Measurements from ENCODE around the gene DEPP1. TPM values are rescaled to one million over a fixed set of nuclear protein-coding genes. Genes with fewer than 3 reads are reported as not detected.

Gene DEPP1
- total and polyA plus RNA-seq, 2 of the 4 experiments (the other 2 are of a cell fraction): 13.6 to 30.0 TPM

GRCh38 chr10:44947371-44948152 lies 31.0 kb downstream of the DEPP1 start:
- intact Hi-C loops (cut with micrococcal nuclease) (no loop called here), dilution Hi-C loops (cut with HindIII; ENCODE audit: low sequenced_read_pairs, unreplicated experiment) (no loop called here), in situ Hi-C loops (cut with MboI; ENCODE audit: low sequenced_read_pairs) (no loop called here)
- WGBS, 2 experiments (ENCODE audit: extremely low coverage in 2 of 2, insufficient read length in 1 of 2): 80% methylated on average over 1 of the region's 6 CpGs; no CpG with 5 or more reads in 1 of the 2 experiments
- ChIA-PET CTCF (interaction anchor here (1.1 kb wide), 1 partner anchor 15 kb away, joined by 3 read pairs; no protein-coding TSS in a partner anchor), POLR2A (ENCODE audit: unreplicated experiment) (no interaction called here)
- Histone ChIP-seq H3K4me2 (ENCODE audit: low read depth, low read length) (no peak overlapping the region), H3K27me3 (ENCODE audit: control insufficient read depth, insufficient read depth, low read length) (no peaks in the 10 kb centered on the region), H3K18ac (ENCODE audit: low read depth, low read length) (no peak overlapping the region), H2BK120ac (ENCODE audit: low read depth, low read length) (no peak overlapping the region), H2AK9ac (replicated peaks; ENCODE audit: low read depth, low read length, poor library complexity) (no peak overlapping the region), H2AFZ (replicated peaks; ENCODE audit: low read length, poor library complexity) (no peak overlapping the region), H3K56ac (ENCODE audit: extremely low read depth, insufficient read depth, low read length) (no peak overlapping the region), H3K4me3 (ENCODE audit: insufficient read depth, low read depth, low read length) (no peak overlapping the region), H4K20me1 (ENCODE audit: insufficient read depth, low read length) (no peaks in the 10 kb centered on the region), H3K4me1 (ENCODE audit: control insufficient read depth, insufficient read depth, low read length) (peaks cover 4% of the 10 kb centered on the region), H4K91ac (ENCODE audit: insufficient read depth, low read depth, low read length) (no peak overlapping the region), H3K23ac (ENCODE audit: low read depth, low read length) (no peak overlapping the region), H3K9me1 (ENCODE audit: insufficient read depth, low read length) (peaks cover under 1% of the 10 kb centered on the region), H3K14ac (replicated peaks; ENCODE audit: low read depth, low read length) (no peak overlapping the region), H2BK20ac (ENCODE audit: low read depth, low read length) (no peak overlapping the region), H3K9ac (ENCODE audit: low read depth, low read length) (no peak overlapping the region), H4K5ac (ENCODE audit: low read depth, low read length) (no peak overlapping the region), H3K36me3 (ENCODE audit: control insufficient read depth, insufficient read depth, low read length) (no peaks in the 10 kb centered on the region), H4K8ac (ENCODE audit: low read depth in 2 of 2, low read length in 2 of 2) (no peak overlapping the region), H2BK15ac (ENCODE audit: low read depth, low read length) (no peak overlapping the region), H2BK5ac (ENCODE audit: low read depth, low read length, poor library complexity, severe bottlenecking) (no peak overlapping the region), H2AK5ac (ENCODE audit: low read depth, low read length) (no peak overlapping the region), H3K9me3 (ENCODE audit: control insufficient read depth, insufficient read depth, low read length) (peaks cover 2% of the 10 kb centered on the region; the same call in 1 of the 2 replicates), H3K79me1 (ENCODE audit: low read depth in 1 of 2, low read length in 2 of 2) (no peaks in the 10 kb centered on the region), H3K4ac (ENCODE audit: low read depth, low read length) (no peak overlapping the region), H3K27ac (ENCODE audit: insufficient read depth, low read length) (no peak overlapping the region)
- BruUV-seq (replicated peaks): no TSS peak
- ATAC-seq (ENCODE audit: low read depth) (no peak), DNase-seq (no peak)
- TF ChIP-seq ELK1 (IDR thresholded peaks at IDR 0.05; ENCODE audit: borderline replicate concordance, low read depth, low read length) (no peak), BHLHE40 (IDR thresholded peaks at IDR 0.05; ENCODE audit: low read depth, low read length) (no peak), USF2 (IDR thresholded peaks at IDR 0.05; ENCODE audit: low read depth, low read length) (no peak), CEBPB (IDR thresholded peaks at IDR 0.05; ENCODE audit: low read depth, low read length) (no peak), NFE2L2 (IDR thresholded peaks at IDR 0.05; ENCODE audit: low read depth, low read length) (no peak), MAZ (IDR thresholded peaks at IDR 0.05; ENCODE audit: borderline replicate concordance, low read depth, low read length) (no peak), RFX5 (IDR thresholded peaks at IDR 0.05; ENCODE audit: low read depth, low read length) (no peak), POLR2A (IDR thresholded peaks at IDR 0.05; ENCODE audit: low read depth, low read length) (no peak), SMC3 (IDR thresholded peaks at IDR 0.05; ENCODE audit: low read depth, low read length) (no peak), MAFK (IDR thresholded peaks at IDR 0.05; ENCODE audit: low read depth, low read length) (no peak), MXI1 (IDR thresholded peaks at IDR 0.05; ENCODE audit: borderline replicate concordance, low read depth, low read length) (no peak), RCOR1 (IDR thresholded peaks at IDR 0.05; ENCODE audit: insufficient replicate concordance, low read length) (no peak), FOS (IDR thresholded peaks at IDR 0.05; ENCODE audit: low read depth, low read length) (no peak), CTCF (conservative IDR thresholded peaks at IDR 0.05; ENCODE audit: low read depth, low read length) (no peak), CHD1 (IDR thresholded peaks at IDR 0.05; ENCODE audit: low read depth, low read length) (no peak)

Data from IMR-90 (cell line).